PC-3 (cell line): Measurements from ENCODE around the gene APOH. TPM values are rescaled to one million over a fixed set of nuclear protein-coding genes. Genes with fewer than 3 reads are reported as not detected.

ENCODE experiments used
- ATAC-seq: fragments of 200-7000 bp; cut with Tn5 transposase; 2 replicates; pipeline ENCODE4 v1.9.1; 2020; ENCODE audit warnings: mild to moderate bottlenecking, moderate library complexity
- BruUV-seq: library from RNA; stranded (reverse); fragments of 400-500 nt; replicated peaks from 2 replicates; lab custom pipeline; 2021; lab: Mats Ljungman, UMichigan
- CTCF ChIA-PET: fragments of 300-600 bp; sonication (Branson Sonifier 250); formaldehyde crosslinking; loops from one replicate; lab custom pipeline; 2022; ENCODE audit warnings: antibody characterized with exemption; lab: Charles Lee
- POLR2A ChIA-PET: fragments of 300-600 bp; sonication (Branson Sonifier 250); formaldehyde crosslinking; loops from one replicate; lab custom pipeline; 2022; ENCODE audit warnings: antibody characterized with exemption; ENCODE audit not compliant: unreplicated experiment; lab: Charles Lee
- DNase-seq: peaks from one replicate; pipeline ENCODE4 v3.0.0-alpha.2; 2015
- H2AFZ ChIP-seq: fragments of 300-600 bp; sonication (generic); 2 replicates; pipeline ENCODE4 v1.6.0; 2016; ENCODE audit warnings: antibody characterized with exemption, low read length
- H3F3A ChIP-seq: fragments of 300-600 bp; sonication (generic); one replicate; pipeline ENCODE4 v1.6.0; 2017; ENCODE audit warnings: antibody characterized with exemption, low read length, control low read depth, mild to moderate bottlenecking; ENCODE audit not compliant: unreplicated experiment
- H3K27ac ChIP-seq: fragments of 300-600 bp; sonication (generic); 2 replicates; pipeline ENCODE4 v1.5.1; 2016; ENCODE audit warnings: mild to moderate bottlenecking, low read length
- H3K27me3 ChIP-seq: fragments of 300-600 bp; sonication (generic); 2 replicates; pipeline ENCODE4 v1.6.1; 2016; ENCODE audit warnings: low read length, mixed read lengths
- H3K36me3 ChIP-seq: fragments of 300-600 bp; sonication (generic); 2 replicates; pipeline ENCODE4 v1.6.1; 2016; ENCODE audit warnings: low read depth, mixed run types, low read length, mixed read lengths
- H3K4me1 ChIP-seq: fragments of 300-600 bp; sonication (generic); 2 replicates; pipeline ENCODE4 v1.5.1; 2016; ENCODE audit warnings: low read length; ENCODE audit not compliant: insufficient read depth
- H3K4me2 ChIP-seq: fragments of 300-600 bp; sonication (generic); 2 replicates; pipeline ENCODE4 v1.6.0; 2016; ENCODE audit warnings: low read length
- H3K4me3 ChIP-seq: fragments of 300-600 bp; sonication (generic); 2 replicates; pipeline ENCODE4 v1.5.1; 2016; ENCODE audit warnings: mild to moderate bottlenecking, low read length, mixed read lengths
- H3K79me2 ChIP-seq: fragments of 300-600 bp; sonication (generic); 2 replicates; pipeline ENCODE4 v1.6.1; 2017; ENCODE audit warnings: low read length, mixed read lengths
- H3K9ac ChIP-seq: fragments of 300-600 bp; sonication (generic); 2 replicates; pipeline ENCODE4 v1.6.0; 2016; ENCODE audit warnings: mild to moderate bottlenecking, low read length
- H3K9me2 ChIP-seq: fragments of 300-600 bp; sonication (generic); replicated peaks from 2 replicates; pipeline ENCODE4 v1.6.1; 2016; ENCODE audit warnings: mixed run types, low read length, mixed read lengths
- H3K9me3 ChIP-seq: fragments of 300-600 bp; sonication (generic); 2 replicates; pipeline ENCODE4 v1.6.1; 2016; ENCODE audit warnings: low read length, mixed read lengths
- H4K20me1 ChIP-seq: fragments of 300-600 bp; sonication (generic); 2 replicates; pipeline ENCODE4 v1.6.1; 2016; ENCODE audit warnings: low read length, mixed read lengths
- EZH2 ChIP-seq: fragments of 300-600 bp; sonication (generic); IDR thresholded peaks from one replicate; pipeline ENCODE4 v1.6.1; 2017; ENCODE audit warnings: antibody characterized with exemption, mild to moderate bottlenecking, low read length; ENCODE audit not compliant: unreplicated experiment
- EZH2phosphoT487 ChIP-seq: fragments of 300-600 bp; sonication (generic); IDR thresholded peaks from 2 replicates; pipeline ENCODE4 v1.6.1; 2018; ENCODE audit warnings: mild to moderate bottlenecking, antibody characterized with exemption, low read length, borderline replicate concordance
- intact Hi-C: fragments of 100-400 bp; cut with micrococcal nuclease; formaldehyde crosslinking; loops from 2 replicates; pipeline ENCODE4 v1.9.0; 2023
- total RNA-seq: library from RNA; depleted of rRNA; stranded (reverse); fragments of >200 nt; gene quantifications from 2 replicates; pipeline ENCODE4 v1.2.3, GENCODE V29; 2014
- TF ChIP-seq, protein P1 (sequence below): fragments of 300-600 bp; sonication (generic); conservative IDR thresholded peaks from 2 replicates; pipeline ENCODE4 v1.5.1; 2017; ENCODE audit warnings: antibody characterized with exemption, low read depth, mild to moderate bottlenecking, low read length

The APOH gene
- total RNA-seq, 1 experiment from 2014 or later: not detected

DNA sequence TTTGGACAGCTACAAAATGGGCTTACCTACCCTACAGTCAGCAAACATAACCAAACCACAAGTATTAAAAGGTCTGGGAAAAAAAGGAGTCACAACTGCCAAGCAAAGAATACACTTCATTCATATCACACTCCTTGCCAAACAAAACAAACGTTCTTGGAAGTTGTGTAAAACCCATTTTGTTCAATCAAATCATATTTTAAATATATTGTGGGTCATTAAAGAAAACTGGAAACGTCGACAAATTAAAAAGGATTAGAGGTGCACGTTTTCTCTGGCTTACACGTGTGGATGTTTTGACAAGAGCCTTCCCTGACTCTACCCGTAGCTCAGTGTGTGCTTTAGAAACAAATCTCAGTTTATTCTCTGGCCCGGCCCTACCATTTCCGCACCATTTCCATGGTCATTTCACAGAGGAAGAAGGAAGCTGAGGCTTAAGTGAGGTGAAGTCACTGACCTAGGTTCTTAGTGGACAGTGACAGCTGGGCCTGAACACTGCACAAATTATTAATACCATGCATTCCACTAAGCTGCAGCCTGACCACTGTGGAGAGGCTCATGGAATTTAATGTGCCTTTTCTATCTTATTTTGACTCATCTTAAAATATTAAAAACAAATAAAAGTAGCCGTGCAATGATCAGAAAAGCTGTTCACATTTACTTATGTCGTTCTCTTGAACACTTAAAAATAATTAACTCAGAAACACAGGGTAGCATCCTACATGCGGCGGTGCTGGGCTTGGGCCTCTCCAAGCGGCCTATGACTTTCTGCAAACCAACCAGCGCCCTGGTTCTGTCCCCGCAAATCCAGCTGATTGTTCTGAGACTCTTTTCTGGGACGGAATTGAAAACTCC lies 38.2 kb downstream of the APOH start:
- Histone ChIP-seq H3K9me3 (no peaks in the 10 kb centered on the region), H3K9me2 (no peaks in the 10 kb centered on the region), H3K27ac (peak overlapping the region; percentile 30), H3K36me3 (no peaks in the 10 kb centered on the region), H4K20me1 (no peaks in the 10 kb centered on the region), H3K79me2 (no peaks in the 10 kb centered on the region), H2AFZ (peak overlapping the region; percentile 98), H3K9ac (peak overlapping the region; percentile 81), H3F3A (no peaks in the 10 kb centered on the region), H3K4me3 (peak overlapping the region; percentile 88), H3K4me1 (peaks cover 13% of the 10 kb centered on the region), H3K27me3 (no peaks in the 10 kb centered on the region), H3K4me2 (peak overlapping the region; percentile 92)
- TF ChIP-seq, protein P1, sequence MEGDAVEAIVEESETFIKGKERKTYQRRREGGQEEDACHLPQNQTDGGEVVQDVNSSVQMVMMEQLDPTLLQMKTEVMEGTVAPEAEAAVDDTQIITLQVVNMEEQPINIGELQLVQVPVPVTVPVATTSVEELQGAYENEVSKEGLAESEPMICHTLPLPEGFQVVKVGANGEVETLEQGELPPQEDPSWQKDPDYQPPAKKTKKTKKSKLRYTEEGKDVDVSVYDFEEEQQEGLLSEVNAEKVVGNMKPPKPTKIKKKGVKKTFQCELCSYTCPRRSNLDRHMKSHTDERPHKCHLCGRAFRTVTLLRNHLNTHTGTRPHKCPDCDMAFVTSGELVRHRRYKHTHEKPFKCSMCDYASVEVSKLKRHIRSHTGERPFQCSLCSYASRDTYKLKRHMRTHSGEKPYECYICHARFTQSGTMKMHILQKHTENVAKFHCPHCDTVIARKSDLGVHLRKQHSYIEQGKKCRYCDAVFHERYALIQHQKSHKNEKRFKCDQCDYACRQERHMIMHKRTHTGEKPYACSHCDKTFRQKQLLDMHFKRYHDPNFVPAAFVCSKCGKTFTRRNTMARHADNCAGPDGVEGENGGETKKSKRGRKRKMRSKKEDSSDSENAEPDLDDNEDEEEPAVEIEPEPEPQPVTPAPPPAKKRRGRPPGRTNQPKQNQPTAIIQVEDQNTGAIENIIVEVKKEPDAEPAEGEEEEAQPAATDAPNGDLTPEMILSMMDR: no peak
- TF ChIP-seq EZH2phosphoT487 (no peak), EZH2 (no peak)
- BruUV-seq: TSS peak; percentile 63
- intact Hi-C loops: no loop called here
- CTCF ChIA-PET: interaction anchor here (1.3 kb wide), 2 partner anchors 10 to 25 kb away, joined by 3 to 4 read pairs; no protein-coding TSS in a partner anchor
- ATAC-seq: peak; percentile 67
- POLR2A ChIA-PET: interaction anchor here (0.7 kb wide), 1 partner anchor 474 kb away, joined by 6 read pairs; no protein-coding TSS in a partner anchor
- DNase-seq: peak; percentile 73

DNA sequence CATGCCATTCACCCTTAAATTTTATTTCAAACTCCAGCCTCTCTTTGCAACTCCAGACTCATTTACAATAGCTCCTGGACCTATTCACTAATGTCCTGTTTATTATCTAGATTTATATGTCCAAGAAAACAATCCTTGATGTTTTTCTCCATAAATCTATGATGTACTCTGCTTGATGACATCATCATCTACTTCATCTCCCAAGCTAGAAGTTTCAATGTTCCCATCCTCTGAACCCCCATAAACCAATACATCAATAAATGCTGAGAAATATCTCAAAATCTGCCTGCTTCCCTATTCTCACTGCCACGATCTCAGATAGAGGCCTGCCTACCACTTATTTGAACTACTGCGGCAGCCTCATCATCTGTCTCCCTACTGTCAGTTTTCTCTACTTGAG lies 41.5 kb downstream of the APOH start:
- H3K36me3 ChIP-seq: no peaks in the 10 kb centered on the region

DNA sequence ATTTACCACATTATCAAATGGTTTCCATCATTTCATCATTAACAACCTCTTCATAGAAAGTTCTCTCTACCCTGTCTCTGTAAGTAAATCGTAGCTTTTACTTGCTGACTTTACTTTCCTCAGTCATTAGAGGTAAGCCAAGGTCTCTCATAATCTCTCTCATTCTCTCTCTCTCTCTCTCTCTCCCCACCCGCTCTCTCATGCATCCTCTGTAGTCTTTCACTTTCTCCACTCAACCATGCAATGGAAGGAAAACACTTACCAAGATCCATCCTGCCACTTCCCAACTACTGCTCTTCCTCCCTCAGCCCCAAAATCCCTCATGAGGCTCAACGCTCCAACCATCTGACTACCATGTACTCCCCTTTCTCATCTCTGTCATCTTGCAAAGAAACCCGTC lies 43.4 kb downstream of the APOH start:
- Histone ChIP-seq H3K27ac (no peak overlapping the region), H3K9me3 (no peaks in the 10 kb centered on the region), H3K9ac (no peak overlapping the region), H3K9me2 (no peaks in the 10 kb centered on the region), H3F3A (no peaks in the 10 kb centered on the region), H2AFZ (no peak overlapping the region), H3K4me3 (no peak overlapping the region), H3K27me3 (no peaks in the 10 kb centered on the region), H3K36me3 (no peaks in the 10 kb centered on the region), H3K4me2 (no peak overlapping the region), H4K20me1 (no peaks in the 10 kb centered on the region), H3K79me2 (no peaks in the 10 kb centered on the region), H3K4me1 (peaks cover 7% of the 10 kb centered on the region)
- ATAC-seq (no peak), DNase-seq (no peak)
- TF ChIP-seq EZH2 (no peak), EZH2phosphoT487 (no peak)
- TF ChIP-seq, protein P1: no peak
- POLR2A ChIA-PET: no interaction called here
- BruUV-seq: no TSS peak
- intact Hi-C loops: no loop called here
- CTCF ChIA-PET: interaction anchor here (0.6 kb wide), 1 partner anchor 1086 kb away, joined by 3 read pairs; no protein-coding TSS in a partner anchor

More for the DNA sequence above, 41.5 kb downstream of the APOH start:
- no peaks in the 10 kb centered on the region for H3K9me2 ChIP-seq
- no peaks in the 10 kb centered on the region for H3K79me2 ChIP-seq
- CTCF ChIA-PET: interaction anchor here (0.7 kb wide), 1 partner anchor 87 kb away, joined by 3 read pairs; no protein-coding TSS in a partner anchor
- no peak for DNase-seq
- H3K27me3 ChIP-seq: no peaks in the 10 kb centered on the region
- H2AFZ ChIP-seq: no peak overlapping the region
- TF ChIP-seq EZH2phosphoT487 (no peak), EZH2 (no peak)
- H3K27ac ChIP-seq: no peak overlapping the region
- H3K9ac ChIP-seq: no peak overlapping the region
- POLR2A ChIA-PET: no interaction called here
- H3K4me3 ChIP-seq: no peak overlapping the region
- peaks cover 13% of the 10 kb centered on the region for H3K4me1 ChIP-seq
- H3F3A ChIP-seq: no peaks in the 10 kb centered on the region
- BruUV-seq: no TSS peak
- H3K4me2 ChIP-seq: no peak overlapping the region
- H4K20me1 ChIP-seq: no peaks in the 10 kb centered on the region
- ATAC-seq: no peak
- intact Hi-C loops: no loop called here
- no peaks in the 10 kb centered on the region for H3K9me3 ChIP-seq
